Nephron progenitor cell (in vitro differentiated cells): Measurements from ENCODE around the gene DLG5.

Source experiments
- DNase-seq: peaks from one replicate; pipeline ENCODE4 v3.0.0; 2021
- H3K27ac Mint-ChIP-seq: 2 replicates; pipeline ENCODE4 v1.8.0; 2021; ENCODE audit warnings: mild to moderate bottlenecking, moderate library complexity, mixed read lengths
- H3K27me3 Mint-ChIP-seq: 2 replicates; pipeline ENCODE4 v1.8.0; 2021; ENCODE audit warnings: mild to moderate bottlenecking, low read depth, mixed read lengths; ENCODE audit not compliant: poor library complexity
- H3K36me3 Mint-ChIP-seq: 2 replicates; pipeline ENCODE4 v1.8.0; 2021; ENCODE audit warnings: low read depth, mixed read lengths
- H3K4me1 Mint-ChIP-seq: 2 replicates; pipeline ENCODE4 v1.8.0; 2021; ENCODE audit warnings: mixed read lengths
- H3K4me3 Mint-ChIP-seq: 2 replicates; pipeline ENCODE4 v1.8.0; 2021; ENCODE audit warnings: mild to moderate bottlenecking, moderate library complexity, mixed read lengths
- H3K9me3 Mint-ChIP-seq: 2 replicates; pipeline ENCODE4 v1.8.0; 2021; ENCODE audit warnings: mild to moderate bottlenecking, moderate library complexity, mixed read lengths
- TF ChIP-seq, protein P1 (sequence below): fragments of 200-600 bp; sonication (generic); IDR thresholded peaks from 2 replicates; pipeline ENCODE4 v1.5.0; 2021; ENCODE audit warnings: antibody characterized with exemption

Gene DLG5

DNA sequence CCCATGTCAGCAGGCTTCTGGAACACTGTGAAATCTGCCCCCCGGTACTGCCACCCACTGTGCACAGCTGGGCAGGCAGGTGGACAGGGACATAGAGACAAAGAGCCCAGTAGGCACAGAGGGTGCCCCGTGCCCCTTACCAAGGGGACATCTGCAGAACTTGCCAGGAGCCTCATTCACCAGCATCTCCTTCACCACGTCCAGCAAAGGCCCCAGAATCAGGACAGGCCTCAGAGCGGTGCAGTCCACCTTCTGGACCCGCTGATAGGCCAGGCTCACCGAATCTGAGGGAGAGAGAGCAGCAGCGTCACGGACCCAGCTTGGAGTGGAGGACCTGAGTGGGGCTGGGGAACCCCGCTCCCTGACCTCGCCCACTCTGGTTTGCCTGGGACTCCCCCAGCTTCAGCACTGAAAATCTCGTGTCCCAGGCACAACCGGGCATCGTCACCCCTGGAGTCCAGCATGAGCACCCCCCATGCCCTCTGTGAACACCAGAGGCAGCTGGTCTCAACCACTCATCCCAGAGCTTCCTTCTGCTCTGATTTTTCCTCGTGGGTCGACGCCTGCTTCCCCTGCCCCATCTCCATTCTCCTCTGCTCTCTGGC, 130.1 kb downstream of the DLG5 start:
- no peaks in the 10 kb centered on the region for H3K4me1 Mint-ChIP-seq
- peaks cover 43% of the 10 kb centered on the region for H3K36me3 Mint-ChIP-seq
- H3K9me3 Mint-ChIP-seq: no peaks in the 10 kb centered on the region
- H3K27ac Mint-ChIP-seq: no peak overlapping the region
- peaks cover 4% of the 10 kb centered on the region for H3K27me3 Mint-ChIP-seq
- TF ChIP-seq, protein P1, sequence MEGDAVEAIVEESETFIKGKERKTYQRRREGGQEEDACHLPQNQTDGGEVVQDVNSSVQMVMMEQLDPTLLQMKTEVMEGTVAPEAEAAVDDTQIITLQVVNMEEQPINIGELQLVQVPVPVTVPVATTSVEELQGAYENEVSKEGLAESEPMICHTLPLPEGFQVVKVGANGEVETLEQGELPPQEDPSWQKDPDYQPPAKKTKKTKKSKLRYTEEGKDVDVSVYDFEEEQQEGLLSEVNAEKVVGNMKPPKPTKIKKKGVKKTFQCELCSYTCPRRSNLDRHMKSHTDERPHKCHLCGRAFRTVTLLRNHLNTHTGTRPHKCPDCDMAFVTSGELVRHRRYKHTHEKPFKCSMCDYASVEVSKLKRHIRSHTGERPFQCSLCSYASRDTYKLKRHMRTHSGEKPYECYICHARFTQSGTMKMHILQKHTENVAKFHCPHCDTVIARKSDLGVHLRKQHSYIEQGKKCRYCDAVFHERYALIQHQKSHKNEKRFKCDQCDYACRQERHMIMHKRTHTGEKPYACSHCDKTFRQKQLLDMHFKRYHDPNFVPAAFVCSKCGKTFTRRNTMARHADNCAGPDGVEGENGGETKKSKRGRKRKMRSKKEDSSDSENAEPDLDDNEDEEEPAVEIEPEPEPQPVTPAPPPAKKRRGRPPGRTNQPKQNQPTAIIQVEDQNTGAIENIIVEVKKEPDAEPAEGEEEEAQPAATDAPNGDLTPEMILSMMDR: no peak
- no peak overlapping the region for H3K4me3 Mint-ChIP-seq
- DNase-seq: no peak

DNA sequence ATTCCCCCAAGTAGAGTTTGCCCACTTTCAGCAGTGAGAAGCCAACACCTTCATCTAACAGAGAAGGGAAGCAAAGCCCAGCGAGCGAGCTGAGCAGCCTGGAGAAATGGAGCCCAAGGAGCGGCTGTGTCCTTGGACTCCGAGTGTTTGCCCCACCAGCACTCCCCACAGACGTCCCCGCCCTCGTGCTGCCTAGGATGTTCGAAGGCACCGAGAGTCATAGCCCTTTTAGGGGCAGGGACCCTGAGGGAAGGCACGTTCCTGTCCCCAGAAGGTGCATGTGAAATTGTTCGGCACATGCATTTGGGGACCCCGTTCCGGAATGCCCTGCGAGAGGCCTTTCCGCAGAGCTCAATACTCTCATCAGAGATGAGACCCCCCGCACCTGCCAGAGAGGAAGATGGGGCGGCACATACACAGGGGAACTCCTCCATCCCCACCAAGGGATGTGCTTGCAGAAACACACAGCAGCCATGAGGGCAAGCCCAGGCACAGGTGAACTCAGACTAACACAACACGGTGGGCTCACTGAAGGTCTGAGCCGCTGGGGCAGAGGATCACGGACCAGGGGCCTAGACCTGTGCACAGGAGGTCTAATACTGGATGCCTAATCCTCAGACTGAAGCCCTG, 131.0 kb downstream of the DLG5 start:
- H3K36me3 Mint-ChIP-seq: peaks cover 49% of the 10 kb centered on the region
- H3K4me3 Mint-ChIP-seq: no peak overlapping the region
- H3K9me3 Mint-ChIP-seq: no peaks in the 10 kb centered on the region
- TF ChIP-seq, protein P1: no peak
- no peaks in the 10 kb centered on the region for H3K4me1 Mint-ChIP-seq
- no peak overlapping the region for H3K27ac Mint-ChIP-seq
- no peaks in the 10 kb centered on the region for H3K27me3 Mint-ChIP-seq
- no peak for DNase-seq

DNA sequence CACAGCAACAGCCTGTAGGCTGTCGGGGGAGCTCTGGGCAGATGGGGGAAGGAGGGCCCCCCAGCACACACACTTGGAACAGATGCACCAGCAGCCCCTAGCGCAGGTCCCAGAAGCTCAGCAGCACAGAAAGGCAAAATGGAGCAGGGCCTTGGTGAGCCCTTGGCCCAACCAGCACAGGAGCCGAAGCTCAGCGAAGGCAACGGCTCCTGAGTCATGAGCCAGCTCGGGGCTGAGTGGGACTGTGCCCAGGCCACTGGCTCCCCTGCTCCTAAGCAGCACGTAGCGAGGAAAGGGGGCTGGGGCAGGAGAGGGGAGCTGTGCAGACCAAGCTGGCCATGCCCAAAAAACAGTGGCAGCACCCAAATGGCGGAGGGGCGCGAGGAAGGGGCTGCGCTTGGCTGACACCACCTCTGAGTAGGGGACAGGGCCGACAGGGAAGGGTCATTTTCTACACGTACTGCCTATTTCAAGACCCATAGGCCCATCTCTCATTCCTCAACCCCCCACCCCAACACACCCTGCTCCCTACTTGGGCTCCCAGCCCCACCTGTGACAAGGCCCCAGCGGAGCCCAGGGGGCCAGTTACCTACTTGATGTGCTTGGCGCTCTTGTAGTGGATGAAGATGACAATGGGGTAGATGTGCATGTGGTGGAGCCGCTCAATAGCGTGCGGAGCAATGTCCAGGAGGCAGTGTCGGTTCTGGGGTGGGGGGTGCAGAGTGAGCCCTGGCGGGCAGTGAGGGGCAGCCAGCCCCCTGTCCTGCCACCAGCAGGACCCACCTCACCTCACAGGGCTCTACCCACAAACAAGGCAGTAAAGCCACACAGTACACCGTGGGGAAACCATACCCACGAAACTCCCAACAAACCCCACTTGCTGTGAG, 132.1 kb downstream of the DLG5 start:
- TF ChIP-seq, protein P1: no peak
- Mint-ChIP-seq H3K27ac (no peak overlapping the region), H3K4me3 (no peak overlapping the region), H3K36me3 (peaks cover 48% of the 10 kb centered on the region), H3K9me3 (no peaks in the 10 kb centered on the region), H3K27me3 (no peaks in the 10 kb centered on the region), H3K4me1 (no peaks in the 10 kb centered on the region)
- no peak for DNase-seq

DNA sequence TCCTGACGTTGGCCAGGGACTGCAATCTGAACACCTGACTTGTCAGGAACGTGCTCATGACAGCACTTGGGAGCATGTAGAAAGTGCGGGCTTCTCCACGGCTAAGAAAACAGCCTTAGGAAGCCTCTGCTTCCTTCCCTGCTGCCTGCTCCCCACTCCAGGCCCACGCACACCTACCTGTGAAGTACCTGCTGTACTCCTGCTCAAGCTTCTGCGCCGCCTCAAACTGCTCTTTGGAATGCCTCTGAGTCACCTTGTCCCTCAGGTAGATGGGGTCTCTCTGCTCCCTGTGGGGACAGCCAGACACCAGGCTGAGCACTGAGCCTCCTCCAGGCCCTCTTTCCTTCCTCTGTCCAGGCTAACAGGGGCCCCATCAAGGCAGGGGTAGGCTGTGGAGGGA, 132.7 kb downstream of the DLG5 start:
- Mint-ChIP-seq H3K9me3 (no peaks in the 10 kb centered on the region), H3K27ac (no peak overlapping the region), H3K4me3 (no peak overlapping the region), H3K4me1 (no peaks in the 10 kb centered on the region), H3K27me3 (no peaks in the 10 kb centered on the region), H3K36me3 (peaks cover 48% of the 10 kb centered on the region)
- TF ChIP-seq, protein P1: no peak
- DNase-seq: no peak

DNA sequence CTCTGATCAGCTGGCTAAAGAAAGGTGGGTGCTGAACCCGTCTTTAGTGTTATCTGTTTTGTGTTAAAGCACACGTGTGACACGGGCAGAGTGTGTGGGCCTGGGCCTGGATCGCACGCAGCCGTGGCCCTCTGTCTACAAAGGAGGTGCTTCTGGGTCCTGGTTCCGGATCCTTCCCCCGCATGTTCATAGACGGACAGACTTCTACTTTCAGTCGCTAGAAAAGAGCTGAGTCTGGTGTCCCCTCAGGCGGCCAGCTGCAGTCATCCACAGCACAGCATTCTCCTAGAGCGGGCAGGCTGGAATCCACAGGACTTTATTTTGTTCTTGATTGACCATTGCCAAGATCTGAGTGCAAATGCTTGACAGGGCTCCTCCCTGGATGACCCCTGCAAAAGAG, 134.4 kb downstream of the DLG5 start:
- Mint-ChIP-seq H3K4me3 (no peak overlapping the region), H3K27me3 (no peaks in the 10 kb centered on the region), H3K9me3 (no peaks in the 10 kb centered on the region), H3K4me1 (no peaks in the 10 kb centered on the region), H3K27ac (no peak overlapping the region), H3K36me3 (peaks cover 59% of the 10 kb centered on the region)
- TF ChIP-seq, protein P1: no peak
- DNase-seq: no peak
